Activated T-cell treated with anti-CD3 and anti-CD28 coated beads, Interleukin-2, amount 50 U/mL, for 24 hours (primary cell): ENCODE results near the gene ZNF655.
"Not testable (repeated sequence)": the region's sequence is repeated elsewhere in the genome, so short reads cannot be mapped to it uniquely, and the experiment has no call there.

ENCODE experiments used
- DNase-seq: peaks from one replicate; pipeline ENCODE4 v3.0.0-alpha.2; 2020
- H3K27ac Mint-ChIP-seq: 2 replicates; pipeline ENCODE4 v1.8.0; 2020; ENCODE audit warnings: mild to moderate bottlenecking, mixed read lengths
- H3K27me3 Mint-ChIP-seq: 2 replicates; pipeline ENCODE4 v1.8.0; 2020; ENCODE audit warnings: mixed read lengths
- H3K36me3 Mint-ChIP-seq: 2 replicates; pipeline ENCODE4 v1.8.0; 2020; ENCODE audit warnings: low read depth, mixed read lengths
- H3K4me1 Mint-ChIP-seq: 2 replicates; pipeline ENCODE4 v1.8.0; 2020; ENCODE audit warnings: low read depth, mixed read lengths
- H3K4me3 Mint-ChIP-seq: 2 replicates; pipeline ENCODE4 v1.8.0; 2020; ENCODE audit warnings: mild to moderate bottlenecking, moderate library complexity, mixed read lengths
- H3K9me3 Mint-ChIP-seq: 2 replicates; pipeline ENCODE4 v1.8.0; 2020; ENCODE audit warnings: mixed read lengths

Gene ZNF655

DNA sequence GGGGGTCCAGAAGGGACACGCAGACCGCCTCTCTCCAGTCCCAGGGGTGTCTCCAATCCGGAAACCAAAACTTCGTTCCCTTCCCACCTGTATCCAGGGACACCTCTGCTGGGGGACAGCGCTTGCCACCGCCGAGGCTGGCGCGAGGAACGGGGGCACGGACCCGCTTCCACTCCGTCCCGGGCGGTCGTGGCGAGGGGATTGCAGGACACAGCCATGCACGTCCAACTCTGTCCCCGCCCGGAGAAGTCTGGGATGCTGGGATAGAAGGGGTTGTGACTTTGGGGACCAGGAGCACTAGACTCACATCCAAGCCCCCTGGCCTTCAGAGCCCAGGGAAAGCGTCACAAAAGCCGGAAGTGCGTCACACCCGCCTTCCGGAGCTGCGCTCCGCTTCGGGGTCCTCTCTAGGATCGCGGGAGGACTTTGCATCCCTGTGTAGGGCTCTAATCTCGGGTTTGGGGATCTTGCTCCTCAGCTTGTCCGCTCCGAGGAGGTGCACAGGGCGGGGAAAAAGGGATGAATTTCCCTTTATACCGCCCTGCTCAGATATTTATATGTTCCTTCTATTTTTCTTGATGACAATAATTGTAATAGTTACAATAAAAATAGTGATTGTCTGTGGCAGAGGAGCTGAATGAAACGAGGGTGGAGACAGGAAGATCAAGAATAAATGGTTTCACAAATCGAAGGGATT lies 6.5 kb upstream of the ZNF655 start, which contains the start of gene FAM200A:
FAM200A (minus strand) TSS at position 348 of the 697 bp plus-strand sequence. CDS start 3,707 bp downstream, outside the sequence.
- DNase-seq: peak; percentile 88
- peak within 1 kb of the TSS; percentile 79 for H3K27ac Mint-ChIP-seq
- H3K36me3 Mint-ChIP-seq: peaks cover 79% of the 10 kb centered on the region
- peak within 1 kb of the TSS; percentile 94 for H3K4me3 Mint-ChIP-seq
- no peaks in the 10 kb centered on the region for H3K27me3 Mint-ChIP-seq
- peaks cover 4% of the 10 kb centered on the region for H3K9me3 Mint-ChIP-seq
- H3K4me1 Mint-ChIP-seq: peaks cover 36% of the 10 kb centered on the region

DNA sequence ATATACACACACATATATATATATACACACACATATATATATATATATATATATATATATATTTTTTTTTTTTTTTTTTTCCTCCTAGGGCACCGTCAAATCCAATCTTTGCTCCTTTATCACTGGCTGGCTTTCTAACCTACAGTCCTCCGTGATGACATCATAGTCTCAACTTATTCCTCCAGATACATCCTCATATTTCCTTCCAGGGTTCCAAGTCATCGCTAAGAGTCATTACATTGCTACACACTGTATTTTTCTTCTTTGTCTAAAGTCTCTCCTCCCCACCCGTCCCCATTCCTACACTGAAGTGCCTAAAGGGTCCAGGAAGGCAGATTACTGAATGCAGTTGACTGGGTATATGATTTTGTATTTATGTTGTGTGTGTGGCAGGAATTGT lies 5.4 kb upstream of the ZNF655 start:
- no peak overlapping the region for H3K27ac Mint-ChIP-seq
- no peak overlapping the region for H3K4me3 Mint-ChIP-seq
- H3K27me3 Mint-ChIP-seq: no peaks in the 10 kb centered on the region
- DNase-seq: no peak
- H3K9me3 Mint-ChIP-seq: peaks cover 4% of the 10 kb centered on the region
- H3K4me1 Mint-ChIP-seq: peaks cover 45% of the 10 kb centered on the region
- H3K36me3 Mint-ChIP-seq: peaks cover 79% of the 10 kb centered on the region

DNA sequence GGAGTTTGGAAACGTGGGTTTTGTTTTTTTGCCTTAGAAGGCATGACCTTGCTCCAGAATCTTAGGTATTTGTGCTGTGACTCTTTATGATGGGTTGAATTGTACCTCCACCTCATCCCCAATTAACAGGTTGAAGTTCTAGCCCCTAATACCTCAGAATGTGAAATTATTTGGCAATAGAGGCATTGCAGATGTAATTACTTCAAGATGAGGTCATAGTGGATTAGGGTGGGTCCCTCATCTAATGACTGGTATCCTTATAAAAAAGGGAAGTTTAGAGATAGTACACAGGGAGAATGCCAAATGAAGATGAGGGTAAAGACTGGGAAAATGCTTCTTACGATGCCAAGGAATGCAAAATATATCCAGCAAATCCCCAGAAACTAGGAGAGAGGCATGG lies 3.5 kb upstream of the ZNF655 start:
- Mint-ChIP-seq H3K27me3 (no peaks in the 10 kb centered on the region), H3K36me3 (peaks cover 78% of the 10 kb centered on the region), H3K27ac (peak overlapping the region; percentile 41), H3K9me3 (no peaks in the 10 kb centered on the region), H3K4me3 (no peak overlapping the region), H3K4me1 (peaks cover 46% of the 10 kb centered on the region)
- DNase-seq: no peak

DNA sequence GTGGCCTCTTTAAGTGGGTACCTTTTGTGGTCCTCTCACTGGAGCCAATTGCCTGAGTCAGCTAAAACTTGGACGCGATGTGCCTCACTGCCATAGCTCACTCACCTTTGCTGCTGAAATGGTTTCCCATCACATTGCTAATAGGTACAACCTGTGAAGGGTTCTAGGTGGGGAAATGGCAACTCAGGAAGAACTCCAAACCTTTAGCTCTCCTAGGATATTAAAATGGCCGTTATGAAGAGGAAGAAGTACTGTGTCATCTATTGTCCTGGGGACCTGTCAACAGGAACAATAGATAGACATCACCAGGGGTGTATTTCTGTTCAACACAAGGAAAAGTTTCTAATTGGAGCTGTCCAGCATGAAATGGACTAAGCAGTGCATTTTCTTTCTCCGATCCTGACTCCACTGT lies 1.2 kb upstream of the ZNF655 start:
- peaks cover 86% of the 10 kb centered on the region for H3K36me3 Mint-ChIP-seq
- no peaks in the 10 kb centered on the region for H3K27me3 Mint-ChIP-seq
- DNase-seq: no peak
- no peaks in the 10 kb centered on the region for H3K9me3 Mint-ChIP-seq
- peaks cover 52% of the 10 kb centered on the region for H3K4me1 Mint-ChIP-seq
- H3K4me3 Mint-ChIP-seq: peak overlapping the region; percentile 94
- H3K27ac Mint-ChIP-seq: peak overlapping the region; percentile 98

DNA sequence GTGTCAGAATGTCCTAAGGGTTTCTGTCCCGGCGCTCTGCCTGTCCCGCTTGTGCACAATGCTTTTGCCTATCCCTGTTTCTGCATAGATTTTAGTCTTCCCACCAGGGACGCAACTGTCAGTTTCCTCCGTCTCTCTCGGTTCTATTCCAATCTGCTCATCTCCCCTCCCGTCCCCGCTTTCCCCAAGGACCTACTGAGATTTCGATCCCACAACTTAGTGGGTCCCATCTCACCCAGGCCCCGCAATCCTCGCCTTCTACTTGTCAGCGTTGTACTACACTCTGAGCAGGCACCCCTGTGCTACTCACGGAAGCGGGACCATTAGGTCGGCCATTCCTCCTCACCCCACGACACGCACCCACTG lies 519 bp upstream of the ZNF655 start:
- Mint-ChIP-seq H3K27me3 (no peaks in the 10 kb centered on the region), H3K27ac (peak overlapping the region; percentile 98), H3K9me3 (no peaks in the 10 kb centered on the region), H3K4me1 (peaks cover 53% of the 10 kb centered on the region), H3K36me3 (peaks cover 92% of the 10 kb centered on the region), H3K4me3 (peak overlapping the region; percentile 94)
- no peak for DNase-seq

DNA sequence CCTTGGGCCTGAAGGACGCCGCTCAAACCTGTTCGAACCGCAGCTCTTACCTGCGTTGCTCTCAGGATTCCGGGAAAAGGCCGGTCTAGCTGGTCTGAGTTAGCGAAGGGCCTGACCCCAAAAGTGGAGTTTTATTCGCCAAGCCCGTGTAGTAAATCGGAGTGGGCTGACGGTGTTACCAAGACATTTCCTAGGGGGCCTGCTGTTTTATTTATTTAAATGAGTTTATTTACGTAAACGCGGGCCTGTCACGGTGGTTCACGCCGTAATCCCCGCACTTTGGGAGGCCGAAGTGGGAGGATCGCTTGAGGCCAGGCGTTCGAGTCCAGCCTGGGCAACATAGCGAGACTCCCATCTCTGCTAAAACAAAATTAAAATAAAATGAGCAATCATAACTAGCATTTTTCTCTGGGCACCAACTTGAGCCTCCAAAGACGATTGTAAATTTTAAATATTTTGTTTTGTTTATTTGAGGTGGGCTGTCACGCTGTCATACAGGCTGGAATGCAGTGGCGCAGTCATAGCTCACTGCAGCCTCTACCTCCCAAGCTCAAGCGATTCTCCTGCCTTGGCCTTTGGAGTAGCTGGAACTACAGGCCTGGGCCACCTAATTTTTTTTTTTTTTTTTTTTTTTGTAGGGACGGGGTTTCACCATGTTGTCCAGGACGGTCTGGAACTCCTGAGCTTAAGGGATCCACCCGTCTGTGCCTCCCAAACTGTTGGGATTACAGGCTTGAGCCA lies 903 bp downstream of the ZNF655 start:
- peak overlapping the region; percentile 94 for H3K4me3 Mint-ChIP-seq
- DNase-seq: no peak
- peaks cover 91% of the 10 kb centered on the region for H3K36me3 Mint-ChIP-seq
- H3K9me3 Mint-ChIP-seq: no peaks in the 10 kb centered on the region
- H3K27me3 Mint-ChIP-seq: no peaks in the 10 kb centered on the region
- peaks cover 58% of the 10 kb centered on the region for H3K4me1 Mint-ChIP-seq
- peak overlapping the region; percentile 98 for H3K27ac Mint-ChIP-seq

DNA sequence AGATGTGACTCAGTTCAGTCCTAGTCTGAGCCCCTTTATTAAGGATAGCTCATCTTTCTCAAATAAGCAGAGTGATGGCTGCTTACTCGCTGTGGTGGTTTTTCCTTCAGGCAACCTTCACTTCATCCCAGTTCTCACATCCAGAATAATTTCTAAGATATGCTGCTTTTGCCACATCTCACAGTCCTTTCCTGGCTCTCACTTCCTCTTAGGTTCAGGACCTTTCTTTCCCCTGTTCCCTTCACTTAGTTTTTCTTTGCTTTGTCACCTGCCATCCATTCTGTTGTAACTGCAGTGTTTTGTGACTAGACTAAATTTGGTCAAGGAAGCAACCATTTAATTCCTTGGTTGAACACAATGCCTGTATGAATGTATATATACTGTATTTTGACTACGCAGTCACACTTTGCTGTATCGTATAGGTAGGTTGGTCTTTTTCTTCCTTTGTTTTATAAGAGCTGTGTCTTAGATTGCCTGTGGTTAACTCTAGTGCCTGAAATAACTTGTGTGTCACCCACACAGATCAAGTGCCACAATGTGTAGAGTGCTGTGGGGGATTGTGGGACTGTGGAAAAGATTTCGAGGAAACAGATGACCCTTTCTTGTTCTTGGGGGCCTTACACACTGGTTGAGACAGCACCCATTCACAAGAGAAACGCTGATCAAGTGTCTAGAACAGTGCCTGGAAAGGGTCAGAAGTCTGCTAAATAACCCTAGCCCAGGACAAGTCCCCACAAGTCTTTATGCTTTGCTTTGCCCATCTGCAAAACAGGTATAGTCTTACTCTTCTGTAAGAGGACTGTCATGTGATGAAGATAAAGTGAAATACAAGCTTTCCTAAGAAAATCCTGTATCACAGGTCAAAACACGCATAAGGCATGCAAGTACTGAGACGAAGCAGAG lies 2.6 kb downstream of the ZNF655 start:
- Mint-ChIP-seq H3K4me3 (peak overlapping the region; percentile 94), H3K27me3 (no peaks in the 10 kb centered on the region), H3K9me3 (no peaks in the 10 kb centered on the region), H3K27ac (peak overlapping the region; percentile 98), H3K36me3 (peaks cover 89% of the 10 kb centered on the region), H3K4me1 (peaks cover 59% of the 10 kb centered on the region)
- no peak for DNase-seq

DNA sequence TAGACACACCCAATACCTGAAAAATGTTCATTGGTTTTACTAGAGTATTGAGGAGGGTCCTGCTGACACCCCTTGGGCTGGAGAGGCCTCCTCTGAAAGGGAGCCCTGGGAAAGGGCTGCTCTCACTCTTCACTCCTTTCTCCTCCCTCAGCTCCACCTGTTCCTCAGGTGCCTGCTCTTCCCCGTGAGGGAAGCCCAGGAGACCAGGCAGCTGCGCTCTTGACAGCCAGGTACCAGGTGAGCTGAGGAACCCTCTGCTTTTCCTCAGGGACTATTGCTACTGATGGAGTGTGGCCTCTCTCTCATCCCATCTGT lies 3.3 kb downstream of the ZNF655 start:
- H3K4me1 Mint-ChIP-seq: peaks cover 58% of the 10 kb centered on the region
- peaks cover 89% of the 10 kb centered on the region for H3K36me3 Mint-ChIP-seq

DNA sequence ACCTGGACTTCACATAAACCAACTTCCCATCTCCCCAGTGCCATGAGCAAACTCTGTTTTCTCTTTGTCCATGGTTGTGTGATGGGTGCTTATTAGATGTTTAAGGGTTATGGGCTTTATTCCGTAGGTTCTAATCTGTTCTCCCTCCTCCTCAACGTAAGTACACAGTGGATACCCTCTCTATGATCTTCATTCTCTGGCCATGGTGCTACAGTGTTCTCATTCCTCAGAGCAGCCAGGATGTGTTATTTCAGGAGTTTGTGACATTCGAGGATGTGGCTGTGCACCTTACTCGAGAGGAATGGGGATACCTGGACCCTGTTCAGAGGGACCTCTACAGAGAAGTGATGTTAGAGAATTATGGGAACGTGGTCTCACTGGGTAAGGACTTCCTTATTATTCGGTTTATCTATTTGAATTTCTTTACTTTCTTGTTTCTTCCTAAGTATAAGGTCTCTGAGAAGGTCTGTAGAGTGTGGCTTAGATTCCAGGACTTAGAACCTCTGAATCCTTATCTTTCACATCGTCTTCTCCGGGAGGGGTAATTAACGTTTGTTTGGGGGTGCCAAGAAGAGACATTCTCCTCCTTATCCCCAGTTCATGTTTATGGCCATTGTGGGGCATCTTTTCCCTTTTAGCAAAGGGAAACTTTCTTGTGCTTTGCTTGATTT lies 3.8 kb downstream of the ZNF655 start:
- Mint-ChIP-seq H3K36me3 (peaks cover 85% of the 10 kb centered on the region), H3K27me3 (no peaks in the 10 kb centered on the region), H3K9me3 (no peaks in the 10 kb centered on the region), H3K4me1 (peaks cover 53% of the 10 kb centered on the region), H3K4me3 (peak overlapping the region; percentile 54), H3K27ac (peak overlapping the region; percentile 89)
- DNase-seq: no peak

More for the DNA sequence above, 3.3 kb downstream of the ZNF655 start:
- Mint-ChIP-seq H3K4me3 (no peak overlapping the region), H3K27ac (peak overlapping the region; percentile 89), H3K27me3 (no peaks in the 10 kb centered on the region), H3K9me3 (no peaks in the 10 kb centered on the region)
- DNase-seq: no peak

DNA sequence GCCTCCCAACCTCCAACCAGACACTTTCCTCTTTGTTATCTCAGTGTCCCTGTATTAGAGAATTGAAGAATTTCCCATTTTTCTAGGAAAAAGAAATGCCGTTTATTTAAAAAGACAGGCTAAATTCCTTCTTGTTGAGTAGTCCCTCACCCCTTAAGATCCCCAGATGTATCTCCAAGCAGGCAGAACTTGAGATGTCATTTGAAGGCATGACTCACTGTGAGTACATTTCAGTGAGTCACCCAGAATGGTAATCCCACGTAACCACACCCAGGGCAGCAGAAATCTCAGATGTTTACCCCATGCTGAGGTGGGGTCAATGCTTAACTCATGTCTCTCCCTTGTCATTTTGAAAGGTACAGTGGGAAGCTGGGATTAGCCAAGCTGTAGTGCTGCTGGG lies 4.4 kb downstream of the ZNF655 start:
- H3K4me1 Mint-ChIP-seq: peaks cover 49% of the 10 kb centered on the region
- peak overlapping the region; percentile 54 for H3K4me3 Mint-ChIP-seq
- H3K27ac Mint-ChIP-seq: peak overlapping the region; percentile 89
- peaks cover 84% of the 10 kb centered on the region for H3K36me3 Mint-ChIP-seq
- H3K27me3 Mint-ChIP-seq: no peaks in the 10 kb centered on the region
- peak; percentile 44 for DNase-seq
- H3K9me3 Mint-ChIP-seq: no peaks in the 10 kb centered on the region

DNA sequence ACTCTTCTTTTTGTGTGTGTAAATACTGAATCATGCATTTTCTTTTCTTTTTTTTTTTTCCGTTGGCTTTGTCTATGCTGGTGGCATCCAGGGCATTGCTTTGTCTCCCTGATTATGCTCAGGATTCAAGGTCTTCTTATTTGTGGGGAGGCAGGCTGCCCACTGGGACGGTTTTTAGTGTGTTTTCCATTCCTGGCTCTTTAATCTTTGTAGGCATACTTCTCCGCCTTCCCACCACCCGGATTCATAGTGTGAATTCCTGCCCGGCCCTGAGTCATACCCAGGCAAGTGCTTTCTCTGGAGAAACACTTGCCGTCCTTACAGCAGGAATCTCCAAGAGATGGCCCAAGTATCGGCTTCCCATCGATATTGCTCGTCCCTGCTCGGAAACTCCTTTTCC lies 5.2 kb downstream of the ZNF655 start:
- Mint-ChIP-seq H3K9me3 (no peaks in the 10 kb centered on the region), H3K4me1 (peaks cover 47% of the 10 kb centered on the region), H3K36me3 (peaks cover 79% of the 10 kb centered on the region), H3K27ac (peak overlapping the region; percentile 74), H3K27me3 (no peaks in the 10 kb centered on the region), H3K4me3 (no peak overlapping the region)
- DNase-seq: no peak

DNA sequence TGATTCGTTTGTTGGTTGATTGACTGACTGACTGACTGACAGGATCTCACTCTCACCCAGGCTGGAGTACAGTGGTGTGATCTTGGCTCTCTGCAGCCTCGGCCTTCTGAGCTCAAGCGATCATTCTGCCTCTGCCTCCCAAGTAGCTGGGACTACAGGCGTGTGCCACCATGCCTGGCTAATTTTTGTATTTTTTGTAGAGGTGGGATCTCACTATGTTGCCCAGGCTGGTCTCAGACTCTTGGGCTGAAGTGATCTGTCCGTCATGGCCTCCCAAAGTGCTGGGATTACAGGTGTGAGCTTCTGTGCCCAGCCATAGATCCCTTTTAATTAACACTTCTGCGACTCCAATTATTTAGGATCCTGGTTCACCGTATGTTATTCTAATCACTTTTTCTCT lies 10.3 kb downstream of the ZNF655 start:
- Mint-ChIP-seq H3K27ac (peak overlapping the region; percentile 26), H3K36me3 (peaks cover 86% of the 10 kb centered on the region), H3K4me1 (peaks cover 13% of the 10 kb centered on the region)
- H3K27me3 Mint-ChIP-seq, H3K4me3 Mint-ChIP-seq, DNase-seq, H3K9me3 Mint-ChIP-seq: not testable (repeated sequence)

DNA sequence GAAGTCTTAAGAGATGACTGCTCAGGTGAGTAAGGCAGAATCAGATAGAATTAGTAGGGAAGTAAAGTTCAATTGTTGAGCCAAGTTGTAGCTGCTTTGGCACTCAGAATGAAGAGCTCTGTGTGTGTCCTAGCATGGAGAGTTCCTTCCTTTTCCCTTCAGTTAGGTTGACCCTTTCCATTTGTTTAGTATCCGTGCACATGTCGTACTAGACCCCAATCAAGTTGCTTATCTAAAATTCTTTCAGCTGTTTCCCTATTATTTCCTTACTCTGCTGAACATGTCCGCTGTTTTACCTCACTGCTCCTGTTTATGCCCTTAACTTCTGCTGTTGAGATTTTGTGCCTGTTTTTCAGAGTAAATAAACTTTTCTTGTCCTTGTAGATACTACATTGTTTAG lies 13.3 kb downstream of the ZNF655 start:
- H3K4me3 Mint-ChIP-seq: no peak overlapping the region
- H3K4me1 Mint-ChIP-seq: no peaks in the 10 kb centered on the region
- H3K27ac Mint-ChIP-seq: peak overlapping the region; percentile 12
- DNase-seq: no peak
- peaks cover 74% of the 10 kb centered on the region for H3K36me3 Mint-ChIP-seq
- no peaks in the 10 kb centered on the region for H3K9me3 Mint-ChIP-seq
- no peaks in the 10 kb centered on the region for H3K27me3 Mint-ChIP-seq

DNA sequence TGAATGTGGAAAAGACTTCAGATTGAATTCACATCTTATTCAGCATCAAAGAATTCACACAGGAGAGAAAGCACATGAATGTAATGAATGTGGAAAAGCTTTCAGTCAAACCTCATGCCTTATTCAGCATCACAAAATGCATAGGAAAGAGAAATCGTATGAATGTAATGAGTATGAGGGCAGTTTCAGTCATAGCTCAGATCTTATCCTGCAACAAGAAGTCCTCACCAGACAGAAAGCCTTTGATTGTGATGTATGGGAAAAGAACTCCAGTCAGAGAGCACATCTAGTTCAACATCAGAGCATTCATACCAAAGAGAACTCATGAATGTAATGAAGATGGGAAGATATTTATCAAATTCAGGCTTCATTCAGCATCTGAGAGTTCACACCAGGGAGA lies 14.8 kb downstream of the ZNF655 start:
- peaks cover 3% of the 10 kb centered on the region for H3K4me1 Mint-ChIP-seq
- H3K36me3 Mint-ChIP-seq: peaks cover 66% of the 10 kb centered on the region
- DNase-seq: no peak
- H3K9me3 Mint-ChIP-seq: no peaks in the 10 kb centered on the region
- H3K27ac Mint-ChIP-seq: peak overlapping the region; percentile 12
- no peaks in the 10 kb centered on the region for H3K27me3 Mint-ChIP-seq
- no peak overlapping the region for H3K4me3 Mint-ChIP-seq
